ENCODE results near the gene DSG4.

Gene DSG4

DNA sequence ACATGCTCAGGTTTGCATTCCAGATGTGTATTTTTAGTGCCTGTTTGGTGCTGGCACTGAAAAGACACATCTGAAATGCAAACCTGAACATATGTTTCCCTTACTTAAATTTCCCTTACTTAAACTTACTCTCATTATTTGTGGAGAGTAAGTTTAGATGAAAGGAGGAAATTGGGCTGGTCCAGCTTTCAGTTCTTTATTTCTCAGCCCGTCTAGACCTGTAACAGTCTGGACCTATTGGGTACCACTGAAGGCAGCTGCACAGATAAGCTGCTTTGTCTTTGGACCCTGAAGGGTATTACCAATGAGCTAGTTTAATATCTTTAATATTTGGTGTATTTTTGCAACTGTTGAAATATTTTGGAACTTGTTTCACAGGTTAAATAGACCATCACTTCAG, 54.0 kb downstream of the DSG4 start:
- no peak for TF ChIP-seq ZFX (IDR thresholded peaks at IDR 0.05)
- TF ChIP-seq, protein P1, sequence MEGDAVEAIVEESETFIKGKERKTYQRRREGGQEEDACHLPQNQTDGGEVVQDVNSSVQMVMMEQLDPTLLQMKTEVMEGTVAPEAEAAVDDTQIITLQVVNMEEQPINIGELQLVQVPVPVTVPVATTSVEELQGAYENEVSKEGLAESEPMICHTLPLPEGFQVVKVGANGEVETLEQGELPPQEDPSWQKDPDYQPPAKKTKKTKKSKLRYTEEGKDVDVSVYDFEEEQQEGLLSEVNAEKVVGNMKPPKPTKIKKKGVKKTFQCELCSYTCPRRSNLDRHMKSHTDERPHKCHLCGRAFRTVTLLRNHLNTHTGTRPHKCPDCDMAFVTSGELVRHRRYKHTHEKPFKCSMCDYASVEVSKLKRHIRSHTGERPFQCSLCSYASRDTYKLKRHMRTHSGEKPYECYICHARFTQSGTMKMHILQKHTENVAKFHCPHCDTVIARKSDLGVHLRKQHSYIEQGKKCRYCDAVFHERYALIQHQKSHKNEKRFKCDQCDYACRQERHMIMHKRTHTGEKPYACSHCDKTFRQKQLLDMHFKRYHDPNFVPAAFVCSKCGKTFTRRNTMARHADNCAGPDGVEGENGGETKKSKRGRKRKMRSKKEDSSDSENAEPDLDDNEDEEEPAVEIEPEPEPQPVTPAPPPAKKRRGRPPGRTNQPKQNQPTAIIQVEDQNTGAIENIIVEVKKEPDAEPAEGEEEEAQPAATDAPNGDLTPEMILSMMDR (conservative IDR thresholded peaks at IDR 0.05) = no peak
- H3K27ac ChIP-seq = no peak overlapping the region

DNA sequence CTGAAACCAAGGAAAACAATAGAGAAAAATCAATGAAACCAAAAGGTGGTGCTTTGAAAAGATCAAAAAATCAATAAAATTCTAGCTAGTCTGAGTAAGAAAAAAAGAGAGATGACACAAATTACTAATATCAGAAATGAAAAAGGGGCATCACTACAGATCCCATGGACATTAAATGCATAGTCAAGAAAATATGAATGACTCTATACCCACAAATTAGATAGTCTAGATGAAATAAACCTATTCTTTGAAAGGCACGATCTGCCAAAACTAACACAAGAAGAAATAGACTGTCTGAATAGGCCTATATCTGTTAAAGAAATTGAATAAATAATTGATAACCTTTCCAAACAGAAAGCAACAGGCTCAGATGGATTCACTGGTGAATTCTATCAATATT, 55.7 kb downstream of the DSG4 start:
- no peak for TF ChIP-seq ZFX (IDR thresholded peaks at IDR 0.05)
- TF ChIP-seq, protein P1 (conservative IDR thresholded peaks at IDR 0.05) = no peak
- no peak overlapping the region for H3K27ac ChIP-seq

DNA sequence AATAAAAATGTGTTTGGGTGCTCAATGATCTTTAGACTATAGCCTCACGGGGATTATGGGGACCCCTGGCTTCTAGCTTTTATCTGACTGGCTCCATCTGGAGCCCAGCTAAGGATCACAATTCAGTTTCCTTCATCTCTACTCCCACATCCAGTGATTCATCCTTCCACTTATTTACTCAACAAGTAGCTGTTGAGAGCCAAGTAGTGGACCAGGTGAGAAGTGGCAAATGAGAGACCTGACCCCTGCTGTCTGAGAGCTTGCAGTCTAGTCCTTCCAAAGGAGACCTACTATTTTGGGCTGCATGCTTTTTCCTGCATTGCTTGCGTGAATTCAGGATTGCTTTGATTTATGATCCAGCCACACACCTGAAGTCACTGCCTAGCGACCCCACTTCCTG, 60.2 kb downstream of the DSG4 start:
- TF ChIP-seq, protein P1 (conservative IDR thresholded peaks at IDR 0.05) = no peak
- no peak for TF ChIP-seq ZFX (IDR thresholded peaks at IDR 0.05)
- no peak overlapping the region for H3K27ac ChIP-seq

DNA sequence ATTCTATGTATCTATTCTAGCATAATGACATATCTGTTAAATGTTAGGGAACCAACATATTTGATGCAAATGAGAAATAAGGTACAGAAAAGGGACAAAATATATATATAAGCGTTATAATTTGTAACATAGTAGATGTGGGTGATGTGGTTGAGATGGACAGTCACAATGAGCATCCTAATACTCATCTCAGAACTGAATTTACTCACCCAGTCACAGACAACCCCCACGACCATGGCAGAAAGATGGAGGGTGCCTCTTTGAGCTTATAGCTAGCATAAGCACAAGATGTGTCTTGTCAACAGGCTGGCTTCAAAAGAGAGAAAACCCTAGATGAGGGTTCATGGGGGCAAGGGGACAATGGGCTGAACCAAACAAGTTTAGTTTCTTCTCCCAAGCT, 61.8 kb downstream of the DSG4 start:
- TF ChIP-seq, protein P1 (conservative IDR thresholded peaks at IDR 0.05) = no peak
- no peak for TF ChIP-seq ZFX (IDR thresholded peaks at IDR 0.05)
- H3K27ac ChIP-seq = no peak overlapping the region

DNA sequence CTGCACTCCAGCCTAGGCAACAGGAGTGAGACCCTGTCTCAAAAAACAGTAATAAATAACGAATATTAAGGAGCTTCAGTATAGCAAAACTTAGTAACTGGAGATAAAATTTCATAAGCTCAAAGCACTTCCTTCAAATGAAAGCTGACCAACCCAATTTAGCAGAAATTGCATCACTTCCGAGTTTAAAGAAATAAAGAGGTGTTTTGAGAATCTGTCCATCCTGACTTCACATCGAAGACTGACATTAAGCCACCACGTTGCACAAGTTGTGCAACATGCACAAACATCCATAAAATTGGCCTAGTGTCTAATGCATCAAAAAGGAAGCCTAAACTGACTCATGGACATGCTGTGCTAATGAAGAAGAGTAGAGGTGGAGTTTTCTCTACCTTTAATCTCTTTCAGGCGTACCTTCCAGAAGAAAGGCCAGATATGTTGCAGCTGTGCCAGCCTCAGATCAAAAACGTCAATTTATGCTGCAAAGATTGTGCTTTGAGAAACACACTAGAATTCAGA, 63.3 kb downstream of the DSG4 start:
- TF ChIP-seq, protein P1 (conservative IDR thresholded peaks at IDR 0.05) = no peak
- no peak for TF ChIP-seq ZFX (IDR thresholded peaks at IDR 0.05)
- no peak overlapping the region for H3K27ac ChIP-seq

DNA sequence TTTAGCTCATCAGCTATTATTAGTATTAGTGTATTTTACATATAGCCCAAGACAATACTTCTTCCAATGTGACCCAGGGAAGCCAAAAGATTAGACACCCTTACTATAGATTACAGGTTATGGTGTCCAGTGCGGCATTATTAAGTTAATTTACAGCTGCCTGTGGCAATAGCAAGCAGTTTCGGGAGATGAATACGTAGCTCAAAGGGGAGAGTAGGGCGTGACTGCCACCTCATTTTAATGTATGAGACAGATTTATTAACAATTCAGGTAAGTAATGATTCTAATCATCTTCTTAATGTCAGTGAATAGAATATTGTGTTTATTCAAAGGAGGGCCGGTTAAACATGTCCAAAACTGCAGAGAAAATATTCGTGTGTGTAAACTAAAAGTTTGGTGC, 64.2 kb downstream of the DSG4 start:
- TF ChIP-seq ZFX (IDR thresholded peaks at IDR 0.05) = no peak
- TF ChIP-seq, protein P1 (conservative IDR thresholded peaks at IDR 0.05) = no peak

DNA sequence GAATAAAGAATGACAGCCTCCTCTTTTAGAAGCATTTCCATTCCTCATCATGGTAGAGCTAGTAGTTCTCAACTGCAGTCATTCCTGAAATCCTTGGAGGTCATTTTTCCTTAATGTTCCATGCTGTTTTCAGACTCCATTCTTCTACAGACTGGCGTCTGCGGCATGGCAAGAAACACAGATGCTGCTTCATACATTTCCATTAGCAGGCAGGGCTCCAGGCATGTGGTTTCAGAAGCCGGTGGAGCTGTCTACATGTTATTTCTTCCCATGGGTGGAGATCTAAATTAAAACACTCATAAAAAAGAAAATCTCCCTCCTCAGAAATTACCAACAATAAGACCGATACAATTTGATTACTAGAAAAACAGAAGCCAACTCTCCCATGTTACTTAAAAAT, 64.9 kb downstream of the DSG4 start:
- TF ChIP-seq, protein P1 (conservative IDR thresholded peaks at IDR 0.05) = no peak
- no peak for TF ChIP-seq ZFX (IDR thresholded peaks at IDR 0.05)
- H3K27ac ChIP-seq = no peak overlapping the region

More for the DNA sequence above, 64.2 kb downstream of the DSG4 start:
- H3K27ac ChIP-seq = no peak overlapping the region

All from C4-2B (cell line).